ENCODE measurements around the gene TESK2.

TESK2 gene

DNA sequence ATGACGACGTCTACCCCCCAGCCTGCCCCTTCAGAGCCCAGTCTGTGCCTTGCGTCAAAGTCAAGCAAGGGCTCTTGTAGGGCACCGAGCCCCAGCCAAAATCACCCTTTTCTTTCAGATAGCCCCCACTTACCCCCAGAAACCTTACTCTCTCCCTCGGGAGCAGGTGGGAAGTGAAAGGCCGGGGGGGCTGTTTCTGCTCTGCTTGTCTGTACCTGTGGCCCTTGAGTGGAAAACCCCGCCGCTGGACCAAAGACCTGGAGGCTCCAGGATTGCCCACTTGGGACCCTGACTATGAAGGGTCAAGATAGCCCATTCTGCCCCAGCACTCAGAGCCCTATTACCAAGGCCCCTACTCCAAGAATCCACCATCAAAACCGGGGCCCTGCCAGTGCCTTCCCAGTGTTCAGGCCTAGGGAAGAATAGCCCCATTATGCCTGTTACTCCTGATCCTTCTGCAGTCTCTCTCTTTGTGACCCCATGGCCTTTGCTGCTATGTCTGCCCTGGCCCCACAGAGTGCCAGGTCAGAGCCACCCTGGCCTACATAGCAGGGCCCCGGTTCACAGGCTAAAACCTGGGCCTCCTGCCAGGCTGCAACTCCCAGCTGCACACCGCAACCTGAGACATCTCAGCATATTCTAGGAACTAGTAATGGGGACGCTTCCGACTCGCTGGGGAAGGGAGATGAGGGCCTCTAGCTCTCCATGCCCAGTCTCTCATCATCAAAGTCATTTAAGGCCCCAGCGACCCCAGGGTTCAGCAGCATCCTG lies 186.5 kb downstream of the TESK2 start:
- Mint-ChIP-seq H3K27me3 (no peaks in the 10 kb centered on the region), H3K4me1 (peaks cover 24% of the 10 kb centered on the region), H3K9me3 (no peaks in the 10 kb centered on the region), H3K36me3 (no peaks in the 10 kb centered on the region), H3K27ac (peak overlapping the region; percentile 95), H3K4me3 (peak overlapping the region; percentile 89)
- no peak for DNase-seq (ENCODE audit: low spot score in 2 of 2)
- peak; percentile 1 for ATAC-seq (ENCODE audit: low read depth)

DNA sequence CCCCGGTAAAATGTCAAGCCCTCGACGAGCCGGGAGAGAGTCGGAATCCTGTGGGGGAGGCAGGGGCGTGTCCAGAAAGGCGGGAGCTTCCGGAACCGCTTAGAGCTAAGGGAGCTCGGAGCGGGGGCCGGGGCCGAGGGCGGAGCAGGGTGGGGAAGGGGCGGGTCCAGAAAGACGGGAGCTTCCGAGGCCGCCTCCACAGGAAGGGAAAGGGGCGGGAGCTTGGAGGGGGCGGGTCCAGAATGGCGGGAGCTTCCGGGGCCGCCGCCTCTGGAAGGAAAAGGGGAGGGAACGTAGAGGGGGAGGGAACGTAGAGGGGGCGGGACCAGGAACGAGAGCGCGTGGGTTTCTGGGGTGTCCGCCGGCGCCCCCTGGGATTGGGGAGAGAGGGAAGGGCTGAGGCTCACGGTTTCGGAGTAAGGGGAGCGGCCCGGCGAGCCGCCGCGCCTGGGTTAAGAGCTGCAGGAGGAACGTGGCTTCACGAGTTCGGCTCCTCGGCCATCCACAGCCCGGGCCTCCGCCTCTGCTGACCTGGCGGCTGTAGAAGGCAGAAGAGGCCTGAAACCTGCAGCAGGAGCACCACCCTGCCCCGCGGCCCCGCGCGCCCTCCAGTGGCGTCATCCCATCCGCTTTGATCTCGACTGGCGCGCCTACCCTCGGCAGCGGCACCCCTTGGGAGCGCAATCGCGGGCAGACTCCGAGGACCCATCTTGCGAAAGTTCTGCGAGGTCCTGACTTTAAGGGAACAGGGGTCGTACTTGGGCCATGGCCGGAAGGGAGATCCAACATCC lies 187.2 kb downstream of the TESK2 start:
- Mint-ChIP-seq H3K4me1 (peaks cover 24% of the 10 kb centered on the region), H3K27me3 (no peaks in the 10 kb centered on the region), H3K27ac (peak overlapping the region; percentile 95), H3K36me3 (no peaks in the 10 kb centered on the region), H3K9me3 (no peaks in the 10 kb centered on the region), H3K4me3 (peak overlapping the region; percentile 89)
- peak; percentile 84 to 89 for DNase-seq (ENCODE audit: low spot score in 2 of 2)
- peak; percentile 77 for ATAC-seq (ENCODE audit: low read depth)

DNA sequence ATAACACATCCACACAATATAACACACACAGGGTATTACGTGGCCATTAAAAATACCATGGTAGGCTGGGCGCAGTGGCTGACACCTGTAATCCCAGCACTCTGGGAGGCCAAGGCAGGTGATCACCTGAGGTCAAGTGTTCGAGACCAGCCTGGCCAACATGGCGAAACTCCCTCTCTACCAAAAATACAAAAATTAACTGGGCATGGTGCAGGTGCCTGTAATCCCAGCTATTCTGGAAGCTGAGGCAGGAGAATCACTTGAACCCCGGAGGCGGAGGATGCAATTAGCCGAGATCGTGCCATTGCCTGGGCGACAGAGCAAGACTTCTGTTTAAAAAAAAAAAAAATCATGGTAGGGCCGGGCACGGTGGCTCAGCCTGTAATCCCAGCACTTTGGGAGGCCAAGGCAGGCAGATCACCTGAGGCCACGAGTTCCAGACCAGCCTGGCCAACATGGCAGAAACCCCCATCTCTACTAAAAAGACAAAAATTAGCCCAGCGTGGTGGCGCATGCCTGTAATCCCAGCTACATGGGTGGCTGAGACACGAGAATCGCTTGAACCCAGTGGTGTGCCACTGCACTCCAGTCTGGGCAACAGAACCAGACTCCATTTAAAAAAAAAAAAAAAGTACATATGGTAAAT lies 188.3 kb downstream of the TESK2 start:
- peak overlapping the region; percentile 95 for H3K27ac Mint-ChIP-seq
- no peaks in the 10 kb centered on the region for H3K36me3 Mint-ChIP-seq
- no peak for DNase-seq (ENCODE audit: low spot score in 2 of 2)
- peaks cover 24% of the 10 kb centered on the region for H3K4me1 Mint-ChIP-seq
- no peaks in the 10 kb centered on the region for H3K9me3 Mint-ChIP-seq
- ATAC-seq (ENCODE audit: low read depth), result no peak
- peak overlapping the region; percentile 61 for H3K4me3 Mint-ChIP-seq
- no peaks in the 10 kb centered on the region for H3K27me3 Mint-ChIP-seq

DNA sequence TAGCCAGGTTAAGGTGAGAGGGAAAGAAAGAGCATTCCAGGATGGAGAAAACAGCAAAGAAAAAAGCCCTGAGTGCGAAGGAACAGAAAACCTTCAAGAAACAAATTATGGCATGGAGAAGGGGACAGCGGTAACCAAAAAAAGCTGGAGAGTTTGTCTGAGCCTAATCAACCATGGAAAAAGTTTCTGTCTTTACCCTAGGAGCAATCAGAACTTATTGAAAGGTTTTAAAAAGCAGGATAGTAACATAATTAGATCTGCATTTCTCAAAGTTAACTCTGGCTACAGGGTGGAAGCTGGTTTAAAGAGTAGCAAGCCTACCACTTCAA lies 190.3 kb downstream of the TESK2 start:
- Mint-ChIP-seq H3K27ac (no peak overlapping the region), H3K9me3 (no peaks in the 10 kb centered on the region), H3K4me1 (peaks cover 14% of the 10 kb centered on the region), H3K27me3 (no peaks in the 10 kb centered on the region), H3K4me3 (no peak overlapping the region), H3K36me3 (no peaks in the 10 kb centered on the region)
- DNase-seq (ENCODE audit: low spot score in 2 of 2) (no peak), ATAC-seq (ENCODE audit: low read depth) (no peak)

- H3K9me3 Mint-ChIP-seq, result no peaks in the 10 kb centered on the region
- H3K4me3 Mint-ChIP-seq, result no peak overlapping the region
- H3K27ac Mint-ChIP-seq, result no peak overlapping the region
- peak; percentile 12 for ATAC-seq (ENCODE audit: low read depth)
- H3K27me3 Mint-ChIP-seq, result no peaks in the 10 kb centered on the region
- no peaks in the 10 kb centered on the region for H3K36me3 Mint-ChIP-seq
- H3K4me1 Mint-ChIP-seq, result peaks cover 11% of the 10 kb centered on the region
- peak; percentile 29 to 50 for DNase-seq (ENCODE audit: low spot score in 2 of 2)
Measured at GRCh38 chr1:45299981-45300668, 190.8 kb downstream of the TESK2 start.

DNA sequence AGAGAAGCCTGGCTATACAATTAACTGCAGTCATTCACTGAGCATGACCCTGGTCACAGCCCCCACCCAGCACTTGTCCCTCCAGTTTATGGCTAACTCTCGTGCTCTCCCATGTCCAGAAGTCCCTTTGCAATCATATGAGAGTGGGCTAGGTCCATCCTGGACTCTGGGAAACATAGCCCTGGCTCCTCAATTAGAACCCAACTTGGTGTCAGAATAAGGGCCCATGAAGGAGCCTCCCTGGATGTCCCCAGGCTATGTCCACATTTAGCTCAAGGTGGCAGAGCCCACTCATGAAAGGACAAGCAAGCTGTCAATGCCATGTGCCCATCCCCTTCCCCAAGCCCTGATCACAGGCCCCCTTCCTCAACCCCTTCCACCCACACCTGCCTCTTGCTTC lies 191.7 kb downstream of the TESK2 start:
- ATAC-seq (ENCODE audit: low read depth) (no peak), DNase-seq (ENCODE audit: low spot score in 2 of 2) (no peak)
- Mint-ChIP-seq H3K4me1 (peaks cover 5% of the 10 kb centered on the region), H3K9me3 (no peaks in the 10 kb centered on the region), H3K36me3 (no peaks in the 10 kb centered on the region), H3K4me3 (no peak overlapping the region), H3K27me3 (no peaks in the 10 kb centered on the region), H3K27ac (no peak overlapping the region)

GRCh38 chr1:45297666-45298356 lies 193.2 kb downstream of the TESK2 start:
- Mint-ChIP-seq H3K36me3 (no peaks in the 10 kb centered on the region), H3K4me1 (peaks cover 5% of the 10 kb centered on the region), H3K27ac (no peak overlapping the region), H3K4me3 (no peak overlapping the region), H3K27me3 (no peaks in the 10 kb centered on the region), H3K9me3 (no peaks in the 10 kb centered on the region)
- ATAC-seq (ENCODE audit: low read depth) (no peak), DNase-seq (ENCODE audit: low spot score in 2 of 2) (no peak)
